Prostate gland (tissue), 2 donors: ENCODE measurements around the gene CHST5.

Experiments used
- POLR2A ChIP-seq: fragments of 450-650 bp; IDR thresholded peaks from one replicate; pipeline ENCODE4 v1.6.1; 2016; ENCODE audit warnings: antibody characterized with exemption, mild to moderate bottlenecking
- POLR2AphosphoS5 ChIP-seq: sonication (generic); formaldehyde crosslinking; IDR thresholded peaks from one replicate; pipeline ENCODE4 v1.6.1; 2017; ENCODE audit warnings: antibody characterized with exemption
- TF ChIP-seq, protein P1 (sequence below), 4 experiments: fragments of 200-600 bp in 2 of 4; fragments of 450-650 bp in 2 of 4; sonication (generic) in 2 of 4; IDR thresholded peaks; 1 replicate in 3 of 4; 2 replicates in 1 of 4; pipeline ENCODE4 v1.5.1; 2016 to 2019; ENCODE audit warnings: antibody characterized with exemption in 4 of 4, mild to moderate bottlenecking in 2 of 4, moderate library complexity in 2 of 4

DNA sequence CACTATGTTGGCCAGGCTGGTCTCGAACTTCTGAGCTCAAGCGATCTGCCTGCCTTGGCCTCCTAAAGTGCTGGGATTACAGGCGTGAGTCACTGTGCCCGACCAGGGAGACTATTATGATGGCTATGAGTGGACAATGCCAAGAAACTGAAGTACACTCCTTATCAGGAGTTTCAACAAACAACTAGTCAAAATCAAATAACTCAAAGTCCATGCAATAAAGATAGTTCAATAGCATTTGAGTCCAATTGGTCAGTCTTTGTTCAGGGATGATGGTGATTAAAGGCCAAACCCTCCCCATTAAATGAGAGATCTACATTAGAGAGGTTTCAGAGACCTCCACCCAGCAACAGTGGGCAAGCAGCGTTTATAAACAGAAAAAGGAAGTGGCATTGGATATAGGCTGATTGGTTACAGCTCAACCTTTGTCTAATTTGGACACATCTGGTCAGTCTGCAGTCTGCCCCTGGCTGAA lies 8.0 kb downstream of the CHST5 start:
- TF ChIP-seq, protein P1, sequence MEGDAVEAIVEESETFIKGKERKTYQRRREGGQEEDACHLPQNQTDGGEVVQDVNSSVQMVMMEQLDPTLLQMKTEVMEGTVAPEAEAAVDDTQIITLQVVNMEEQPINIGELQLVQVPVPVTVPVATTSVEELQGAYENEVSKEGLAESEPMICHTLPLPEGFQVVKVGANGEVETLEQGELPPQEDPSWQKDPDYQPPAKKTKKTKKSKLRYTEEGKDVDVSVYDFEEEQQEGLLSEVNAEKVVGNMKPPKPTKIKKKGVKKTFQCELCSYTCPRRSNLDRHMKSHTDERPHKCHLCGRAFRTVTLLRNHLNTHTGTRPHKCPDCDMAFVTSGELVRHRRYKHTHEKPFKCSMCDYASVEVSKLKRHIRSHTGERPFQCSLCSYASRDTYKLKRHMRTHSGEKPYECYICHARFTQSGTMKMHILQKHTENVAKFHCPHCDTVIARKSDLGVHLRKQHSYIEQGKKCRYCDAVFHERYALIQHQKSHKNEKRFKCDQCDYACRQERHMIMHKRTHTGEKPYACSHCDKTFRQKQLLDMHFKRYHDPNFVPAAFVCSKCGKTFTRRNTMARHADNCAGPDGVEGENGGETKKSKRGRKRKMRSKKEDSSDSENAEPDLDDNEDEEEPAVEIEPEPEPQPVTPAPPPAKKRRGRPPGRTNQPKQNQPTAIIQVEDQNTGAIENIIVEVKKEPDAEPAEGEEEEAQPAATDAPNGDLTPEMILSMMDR (IDR thresholded peaks at IDR 0.05), result no peak
- TF ChIP-seq POLR2A (no peak), POLR2AphosphoS5 (peak; percentile 5)
